HG02759 (cell line): ENCODE measurements around the gene PKNOX2.

Experiments used
- ATAC-seq: cut with Tn5 transposase; IDR thresholded peaks from one replicate; pipeline ENCODE4 v1.9.1; 2021; ENCODE audit warnings: mild to moderate bottlenecking, moderate library complexity; ENCODE audit not compliant: unreplicated experiment

Gene PKNOX2

DNA sequence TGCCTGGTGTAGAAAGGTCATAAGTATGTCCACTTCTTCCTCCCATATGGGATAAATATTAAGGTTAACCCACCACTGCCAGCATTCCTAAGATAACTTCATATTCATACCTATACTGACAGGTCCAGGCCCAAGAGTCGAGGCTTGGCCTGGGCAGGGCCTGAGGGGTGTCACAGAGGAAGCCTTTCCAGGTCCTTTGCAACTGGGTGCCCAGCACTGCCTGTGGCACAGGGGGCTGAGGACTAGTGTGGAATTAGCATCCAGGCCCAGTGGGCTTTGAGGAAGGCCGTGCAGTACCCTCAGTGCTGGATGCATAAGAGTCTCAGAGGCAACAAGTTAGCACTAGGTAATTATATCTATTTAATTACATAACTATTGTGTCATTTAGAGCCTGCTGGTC lies 65.4 kb downstream of the PKNOX2 start:
- no peak for ATAC-seq

DNA sequence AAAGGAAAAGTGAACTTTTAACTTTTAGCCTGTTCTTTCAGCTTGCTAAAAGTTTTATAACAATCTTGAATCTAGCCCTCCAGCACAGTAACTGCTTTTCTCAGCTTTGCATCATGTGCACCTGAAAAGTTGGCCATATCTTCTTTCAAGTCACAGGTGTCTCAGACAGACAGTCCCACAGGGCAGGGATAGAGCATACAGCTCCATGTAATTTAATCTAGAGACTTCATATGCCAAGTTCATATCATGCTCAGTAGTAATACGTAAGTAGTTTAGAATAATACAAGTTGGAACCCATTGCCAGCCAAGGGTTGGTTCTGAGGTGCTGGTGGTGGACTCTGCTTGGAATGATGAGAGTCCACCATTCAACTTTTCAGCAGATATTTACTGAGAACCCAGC lies 68.6 kb downstream of the PKNOX2 start:
- ATAC-seq, result no peak

DNA sequence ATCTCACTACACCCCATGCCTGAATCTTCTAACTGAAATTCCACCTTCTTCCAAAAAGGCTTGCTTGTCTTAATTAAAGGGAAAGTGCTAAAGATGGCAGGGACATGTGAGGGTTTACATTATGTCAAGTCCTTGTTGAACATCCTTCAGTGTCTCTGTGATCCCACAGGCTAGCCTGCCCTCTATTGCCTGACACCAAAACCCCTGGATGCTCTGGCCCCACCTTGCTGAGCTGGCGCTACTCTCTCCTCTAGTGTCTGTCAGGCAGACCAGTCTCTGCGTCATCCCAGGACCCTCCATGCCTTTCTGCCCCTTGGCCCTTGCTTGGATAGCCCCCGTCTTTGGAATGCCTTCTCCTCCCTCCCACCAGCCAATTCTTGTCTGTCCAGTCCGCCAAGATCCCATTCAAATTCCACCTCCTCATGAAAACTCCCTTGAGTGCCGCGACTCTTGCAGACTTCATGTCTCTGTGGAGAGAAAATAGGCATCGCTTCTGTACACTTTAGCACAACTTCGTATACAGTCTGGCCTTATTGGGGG lies 69.3 kb downstream of the PKNOX2 start:
- no peak for ATAC-seq

DNA sequence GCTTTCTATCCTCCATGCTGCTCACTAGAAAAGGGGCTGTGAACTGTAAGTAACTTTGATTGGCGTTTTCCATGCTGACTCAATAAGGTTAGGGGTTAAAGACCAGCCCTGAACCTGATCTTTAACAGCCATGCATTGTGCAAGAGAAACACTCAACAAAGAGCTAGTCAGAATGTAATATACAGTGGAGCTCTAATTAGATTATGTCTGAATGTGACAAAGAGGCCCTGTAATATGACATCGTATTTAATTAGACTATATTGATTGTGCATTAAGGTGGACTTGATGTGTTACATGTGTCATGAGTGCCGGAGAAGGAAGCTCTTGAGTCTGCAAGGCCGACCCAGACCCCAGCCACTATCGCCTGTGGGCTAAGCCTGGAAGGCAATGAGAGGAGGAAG lies 70.5 kb downstream of the PKNOX2 start:
- ATAC-seq, result no peak

DNA sequence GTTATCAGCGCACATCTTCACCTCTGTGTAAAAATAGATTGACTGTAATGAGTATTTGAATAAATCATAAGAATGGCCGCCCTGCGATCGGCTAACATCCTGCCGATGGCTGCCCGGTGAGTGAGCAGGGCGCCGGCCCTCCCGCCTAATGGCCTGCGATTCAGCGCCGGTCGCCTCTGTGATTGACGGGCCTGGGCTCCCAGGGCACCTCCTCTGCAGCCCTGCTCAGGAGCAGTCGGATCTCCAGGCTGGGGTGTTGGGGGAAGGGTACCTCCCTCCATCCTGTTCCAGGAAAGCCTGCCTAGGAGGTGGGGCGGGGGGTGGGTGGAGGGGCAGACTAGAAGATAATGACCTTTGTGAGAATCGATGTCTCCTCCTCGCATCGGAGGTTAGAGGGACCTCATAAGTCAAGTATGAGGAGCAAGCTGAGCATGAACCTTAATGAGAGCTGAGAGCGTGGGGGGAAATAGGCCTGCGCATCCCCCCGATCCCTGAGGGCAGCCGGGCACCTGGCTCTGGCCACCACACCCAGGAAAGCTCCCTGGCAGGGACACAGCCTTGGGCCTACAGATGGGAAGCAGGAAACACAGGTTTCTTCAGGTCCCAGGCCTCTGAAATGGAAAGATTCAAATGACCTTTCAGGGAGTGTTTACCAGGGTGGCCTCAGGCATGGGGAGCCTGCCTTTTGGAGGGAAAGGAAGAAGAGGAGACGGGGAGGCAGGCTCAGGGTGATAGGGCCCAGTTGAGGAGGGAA lies 71.7 kb downstream of the PKNOX2 start:
- no peak for ATAC-seq

DNA sequence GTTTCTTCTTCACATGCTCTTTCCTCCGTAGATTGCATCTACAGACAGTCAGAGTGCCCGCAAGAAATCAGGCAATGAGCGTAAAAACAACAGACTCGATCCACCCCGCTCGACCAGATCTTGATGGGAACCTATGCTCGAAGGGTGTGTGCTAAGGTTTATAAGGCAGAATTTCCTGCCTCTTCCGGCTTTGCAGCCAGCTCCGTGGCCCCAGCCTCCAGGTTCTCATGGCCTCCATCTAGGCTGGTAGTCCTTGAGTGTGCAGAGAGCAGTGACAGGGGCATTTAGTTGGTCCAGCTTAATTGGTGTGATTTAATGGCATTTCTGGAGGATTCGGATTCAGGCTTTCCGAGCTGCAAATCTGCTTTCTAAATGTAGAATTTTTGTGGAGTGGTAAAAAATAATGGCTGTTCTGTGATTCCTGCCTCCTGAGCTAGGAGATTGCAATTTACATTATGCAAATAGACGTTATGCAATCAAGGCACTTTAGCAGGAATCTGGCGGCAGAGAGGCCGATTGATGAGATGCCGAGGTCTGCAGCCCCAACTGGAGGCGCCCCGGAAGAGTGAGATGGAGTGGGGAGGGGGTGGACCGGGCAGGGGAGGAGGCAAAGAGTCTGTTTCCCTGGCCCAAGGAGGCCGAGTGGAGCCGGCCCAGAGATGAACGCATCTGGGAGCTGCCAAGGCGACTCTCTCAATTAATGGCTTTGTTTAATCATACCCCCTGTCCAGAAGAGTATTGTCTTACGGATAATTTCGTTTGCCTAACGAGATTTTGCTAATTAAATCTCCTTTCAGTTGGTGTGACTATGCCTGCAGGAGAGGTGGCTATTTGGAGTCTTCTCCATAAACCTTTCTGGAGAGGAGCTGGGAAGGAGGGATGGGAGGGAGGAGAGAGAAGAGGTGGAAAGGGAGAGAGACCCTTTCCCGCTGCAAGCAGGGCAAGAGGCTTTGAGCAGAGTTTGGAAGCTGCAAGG lies 75.3 kb downstream of the PKNOX2 start:
- no peak for ATAC-seq

DNA sequence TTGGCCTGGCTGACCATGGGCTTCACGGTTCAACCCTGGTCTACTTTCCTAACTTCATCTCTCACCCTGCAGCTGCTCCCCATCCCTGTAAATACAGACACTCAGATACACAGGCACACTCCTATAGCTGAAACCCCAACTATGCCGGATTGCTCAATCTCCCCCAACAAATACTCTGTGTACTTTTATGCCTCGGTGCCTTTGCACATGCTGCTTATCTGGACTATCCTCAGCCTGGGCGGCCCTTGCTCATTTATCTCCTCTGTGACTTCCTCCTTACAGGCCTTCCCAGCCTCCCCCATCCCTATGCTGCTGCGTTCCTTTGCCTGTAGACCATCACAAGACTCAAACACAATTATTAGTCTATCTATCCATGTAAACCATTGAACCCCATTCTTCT lies 76.6 kb downstream of the PKNOX2 start:
- no peak for ATAC-seq

DNA sequence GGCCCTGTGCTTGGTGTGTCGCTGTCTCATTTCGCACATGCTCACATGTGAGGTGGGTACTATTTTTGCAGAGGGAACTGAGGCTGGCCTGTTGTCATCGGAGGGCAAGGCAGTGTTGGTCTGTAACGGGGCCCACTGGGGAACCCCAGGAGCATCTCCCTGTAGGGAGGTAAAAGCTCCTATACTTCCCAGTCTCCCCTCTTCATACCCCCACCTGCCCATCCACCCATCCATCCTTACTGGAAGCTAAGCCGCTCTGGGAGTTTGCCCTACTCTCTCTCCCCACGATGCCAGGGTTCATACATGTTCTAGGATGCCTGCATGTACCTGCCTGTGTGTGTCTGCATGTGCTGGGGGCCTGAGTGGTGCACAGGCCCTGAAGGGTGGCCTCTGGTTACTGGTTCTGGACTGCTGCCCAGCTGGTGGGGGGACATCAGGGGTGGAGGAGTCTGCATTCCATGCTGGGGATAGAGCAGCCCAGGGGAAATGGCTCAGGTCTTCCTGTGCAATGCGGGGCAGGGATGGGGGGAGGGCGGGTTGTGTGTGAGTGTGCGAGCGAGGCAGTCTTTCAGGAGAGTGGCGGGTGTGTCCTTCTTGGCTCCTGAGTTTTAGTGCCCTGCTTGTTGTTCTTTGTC lies 77.7 kb downstream of the PKNOX2 start:
- no peak for ATAC-seq

DNA sequence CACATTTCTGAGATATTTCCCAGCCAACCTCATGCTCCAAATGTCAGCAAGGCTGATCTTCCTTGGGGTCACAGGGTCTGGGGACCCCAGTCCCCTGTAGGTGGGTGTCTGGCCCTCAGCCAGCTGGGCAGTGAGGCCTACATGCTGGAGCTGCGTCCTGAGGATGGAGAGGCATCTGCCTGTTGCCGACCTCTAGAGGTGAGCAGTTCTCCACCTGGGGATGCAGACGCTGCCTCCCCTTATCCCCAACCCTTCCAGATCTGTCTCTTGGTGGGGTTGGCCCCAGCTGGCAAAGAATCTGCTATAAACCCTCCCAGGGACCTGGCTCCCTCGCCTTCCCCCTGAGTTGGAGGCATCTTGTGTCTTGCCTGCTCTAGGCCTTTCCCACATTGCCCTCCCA lies 79.6 kb downstream of the PKNOX2 start:
- ATAC-seq, result no peak

DNA sequence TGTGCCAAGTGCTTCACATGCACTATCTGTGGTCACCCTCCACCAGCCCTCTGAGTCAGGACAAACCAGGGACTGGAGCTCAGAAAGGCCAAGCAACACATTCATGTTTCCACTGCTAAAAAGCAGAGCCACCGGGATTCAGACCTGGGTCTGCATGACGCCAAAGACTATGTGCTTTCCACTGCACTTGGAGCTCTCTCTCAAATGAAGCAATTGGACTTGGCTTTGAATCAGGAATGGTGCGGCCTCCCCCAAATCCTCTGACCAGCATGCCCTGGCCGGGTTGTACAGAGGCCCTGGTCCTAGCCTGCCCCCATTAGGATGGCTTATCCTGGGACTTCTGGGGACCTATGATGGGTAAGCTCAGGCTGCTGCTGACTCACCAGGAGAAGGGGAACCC lies 80.7 kb downstream of the PKNOX2 start:
- ATAC-seq, result no peak

DNA sequence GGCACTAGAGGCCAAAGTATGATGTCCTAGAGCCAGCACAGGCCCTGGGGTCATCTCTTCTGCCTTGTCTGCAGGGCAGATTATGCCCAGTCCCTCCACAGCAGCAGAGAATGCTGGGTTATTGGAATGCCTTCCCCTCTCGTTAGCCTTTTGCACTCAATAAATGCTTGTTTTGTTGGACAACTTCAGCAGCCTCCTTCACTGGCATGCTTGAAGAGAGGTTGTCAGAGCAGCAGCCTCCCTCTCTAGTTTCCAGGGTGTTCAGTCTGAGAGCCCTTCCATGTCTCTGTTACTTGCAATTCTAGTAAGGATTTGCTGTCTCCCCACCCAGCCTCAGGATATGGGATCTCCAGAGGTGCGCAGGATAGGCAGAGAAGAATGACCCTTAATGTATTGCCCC lies 82.9 kb downstream of the PKNOX2 start:
- ATAC-seq, result no peak

DNA sequence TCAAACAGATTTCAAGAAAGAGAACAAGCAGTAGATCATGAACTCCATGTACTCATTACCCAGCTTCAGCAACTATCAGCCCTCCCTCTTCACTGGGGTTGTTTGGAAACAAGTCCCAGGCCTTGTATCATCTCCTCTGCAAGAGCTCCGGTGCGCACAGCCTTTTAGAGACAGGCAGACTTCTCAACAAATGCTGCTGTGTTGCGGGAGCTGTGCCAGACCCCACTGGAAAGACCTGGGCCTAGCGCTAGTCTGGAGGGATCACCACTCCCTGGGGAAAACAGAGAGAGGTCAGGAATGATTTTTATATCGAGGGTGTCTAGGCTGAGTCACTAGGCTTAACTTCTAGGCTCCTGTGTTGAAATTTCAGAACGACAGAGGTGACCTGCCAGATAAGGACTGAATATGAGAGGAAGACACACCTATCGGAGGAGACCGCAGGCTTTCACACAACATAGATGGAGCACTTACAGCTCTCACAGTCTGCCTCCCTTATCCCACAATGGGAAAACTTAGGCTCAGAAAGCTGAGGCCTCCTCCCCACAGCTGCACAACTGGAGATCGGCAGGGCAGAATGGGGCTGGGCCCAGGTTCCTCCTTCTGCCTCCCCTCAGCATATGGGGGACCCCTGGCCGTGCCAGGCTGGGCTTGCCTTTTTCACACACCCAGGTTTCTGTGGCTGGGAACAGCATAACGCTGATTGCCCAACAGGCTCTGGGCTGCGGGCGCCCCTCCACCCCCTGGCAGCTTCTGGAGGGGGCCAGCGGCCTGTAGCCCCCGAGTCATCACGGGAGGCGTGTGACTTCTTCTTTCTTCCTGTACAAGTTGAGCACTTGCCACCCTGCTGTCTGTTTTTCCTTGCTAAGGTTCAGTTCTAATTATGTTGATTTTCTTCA lies 86.0 kb downstream of the PKNOX2 start:
- ATAC-seq, result no peak

DNA sequence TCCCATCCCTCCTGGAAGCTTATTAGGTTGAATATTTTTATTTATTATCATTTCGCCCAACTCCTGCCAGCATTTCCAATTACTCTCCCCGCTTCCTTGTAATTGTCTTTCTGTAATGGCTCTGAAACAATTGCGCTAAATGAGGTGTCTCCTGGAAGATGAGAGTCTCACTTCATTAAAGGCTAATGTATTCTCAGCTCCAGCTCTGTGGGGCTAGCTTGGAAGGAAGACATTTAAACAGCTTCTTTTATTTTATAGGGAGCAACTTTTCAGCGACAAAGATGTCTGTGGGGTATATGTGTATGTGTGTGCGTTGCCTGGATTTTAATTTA lies 86.6 kb downstream of the PKNOX2 start:
- ATAC-seq, result no peak

DNA sequence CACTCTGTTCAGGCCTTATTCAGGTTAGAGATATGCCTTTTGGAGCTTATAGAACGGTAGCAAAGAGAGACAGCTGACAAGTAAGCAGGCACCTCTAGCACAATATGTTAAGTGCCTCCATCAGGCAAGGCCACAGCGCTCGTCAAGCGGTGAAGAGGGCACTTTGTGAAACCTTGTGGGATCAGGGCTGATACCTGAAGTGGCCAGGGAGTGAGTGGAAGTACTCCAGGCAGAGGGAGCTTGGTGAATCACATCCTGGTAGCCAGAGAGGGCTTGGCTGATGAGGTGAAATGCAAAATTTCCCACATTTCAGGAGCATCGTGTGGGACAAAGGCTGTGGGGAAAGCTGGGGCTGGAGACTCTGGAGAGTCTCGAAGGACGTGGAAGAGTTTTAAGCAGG lies 87.4 kb downstream of the PKNOX2 start:
- ATAC-seq, result no peak

DNA sequence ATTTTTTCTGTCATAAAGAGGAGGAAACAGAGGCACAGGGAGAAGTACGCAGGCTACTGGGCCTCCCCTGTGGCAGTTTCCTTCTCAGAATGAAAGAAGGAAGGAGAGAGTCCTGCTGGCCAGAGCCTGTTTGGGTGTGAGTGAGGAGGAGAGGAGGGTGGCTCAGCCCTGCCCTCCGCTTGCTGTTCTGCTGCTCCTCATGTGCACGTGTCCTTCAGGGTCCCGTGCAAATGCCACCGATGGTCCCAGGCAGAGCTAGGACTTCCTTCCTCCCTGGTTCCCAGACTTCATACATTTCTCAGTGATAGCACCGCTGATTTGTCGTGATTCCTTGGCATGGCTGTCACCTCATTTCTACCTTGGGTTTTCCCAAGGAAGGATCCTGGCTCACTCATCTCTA lies 88.7 kb downstream of the PKNOX2 start:
- no peak for ATAC-seq

DNA sequence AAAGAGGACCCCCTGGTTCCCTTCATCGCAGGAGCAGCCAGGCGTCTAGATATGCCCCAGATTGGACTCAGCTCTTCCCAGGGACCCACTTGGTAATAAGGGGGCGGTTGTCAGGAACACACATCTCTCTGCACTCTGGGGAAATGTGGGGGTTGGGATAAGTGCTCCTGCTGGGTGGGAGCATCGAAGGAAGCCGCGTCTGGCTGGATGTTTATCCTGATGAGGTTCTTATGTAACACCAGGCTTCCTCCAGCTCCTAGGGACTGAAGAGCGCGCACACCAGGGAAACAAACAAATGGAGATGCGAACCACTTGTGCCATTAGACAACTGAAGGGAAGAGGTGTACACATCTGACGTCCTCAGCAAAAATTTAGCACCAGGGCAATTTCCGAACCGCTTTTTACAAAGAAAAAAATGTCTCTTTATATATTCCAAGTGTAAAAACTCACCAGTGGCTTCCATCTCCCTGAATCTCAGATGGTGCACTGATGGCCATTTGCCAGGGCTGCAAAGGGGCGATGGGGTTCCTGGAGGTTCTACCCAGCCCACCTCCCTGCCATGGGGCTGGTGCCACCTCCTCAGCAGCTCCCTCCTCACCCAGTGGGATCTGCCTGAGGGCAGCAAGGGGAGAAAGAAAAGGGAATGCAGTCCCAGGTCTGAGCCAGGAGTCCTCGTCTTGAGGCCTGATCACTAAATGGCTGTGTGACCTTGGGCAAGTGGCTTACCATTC lies 89.4 kb downstream of the PKNOX2 start:
- no peak for ATAC-seq

DNA sequence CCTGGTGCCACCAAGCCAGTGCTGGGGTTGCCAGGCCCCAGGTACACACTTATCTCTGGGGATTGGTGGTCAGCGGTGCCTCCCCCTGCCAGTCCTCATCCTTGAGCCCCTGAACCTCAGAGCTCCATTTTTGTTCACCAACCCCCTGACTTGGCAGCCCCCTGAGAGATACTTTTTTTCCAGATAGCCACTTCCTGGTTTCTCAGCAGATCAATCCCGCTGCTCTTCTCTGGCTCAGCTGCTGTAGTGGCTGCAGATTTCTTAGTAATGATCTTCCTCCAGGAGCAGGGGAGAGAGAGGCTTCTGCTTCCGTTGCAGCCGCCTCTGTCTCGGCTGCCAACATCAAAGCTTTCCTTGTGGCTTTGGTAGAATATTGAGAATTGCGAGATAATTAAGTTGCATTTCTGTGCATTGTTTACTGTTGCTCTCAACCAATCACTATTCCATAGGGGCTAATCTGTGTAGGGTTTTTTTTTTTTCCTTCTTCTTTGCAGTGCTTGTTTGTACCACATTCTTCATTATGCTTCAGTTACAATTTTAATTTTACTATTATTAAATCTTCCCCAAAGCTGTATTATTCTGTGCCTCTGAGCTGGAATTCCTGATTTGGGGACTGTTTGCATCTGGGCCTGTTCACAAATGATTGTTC lies 92.1 kb downstream of the PKNOX2 start:
- no peak for ATAC-seq

DNA sequence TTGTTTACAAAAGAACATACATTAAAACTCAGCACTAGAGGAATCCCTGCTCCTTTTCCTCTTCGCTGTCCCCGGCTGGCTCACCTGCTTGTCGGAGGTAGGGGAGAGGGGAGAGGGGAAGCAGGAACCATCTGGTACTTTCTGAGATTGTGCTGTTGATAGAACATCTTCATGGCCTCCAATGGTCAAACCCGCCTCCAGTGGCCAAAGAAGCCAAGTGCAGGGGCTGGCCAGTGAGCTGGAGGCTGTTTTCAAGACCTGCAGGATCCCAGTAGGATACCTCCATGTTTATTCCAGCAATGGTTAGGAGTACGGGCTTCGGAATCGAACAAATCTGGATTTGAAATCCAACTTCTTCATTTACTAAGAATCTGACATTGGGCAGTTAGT lies 92.6 kb downstream of the PKNOX2 start:
- ATAC-seq, result no peak

DNA sequence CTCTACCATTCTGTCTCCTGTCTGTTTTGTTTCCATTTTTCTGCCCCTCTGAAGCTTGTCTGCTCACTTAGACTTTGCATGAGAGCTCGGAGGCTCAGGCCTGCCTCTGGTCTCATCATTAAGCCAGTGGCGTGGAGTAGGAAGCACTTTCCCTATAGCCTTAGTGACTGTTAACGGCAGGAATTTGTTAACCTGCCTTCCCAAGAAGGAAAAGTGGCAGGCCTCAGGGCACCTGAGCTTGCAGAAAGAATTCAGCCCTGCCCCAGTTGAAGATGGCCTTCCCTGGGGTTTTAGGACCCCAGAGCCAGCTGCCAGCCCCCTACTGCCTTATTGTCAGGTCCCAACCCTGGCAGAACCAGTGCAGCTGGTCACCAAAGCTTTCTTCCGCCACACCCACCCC lies 93.2 kb downstream of the PKNOX2 start:
- ATAC-seq, result no peak
